Activated naive CD8-positive, alpha-beta T cell treated with anti-CD3 and anti-CD28 coated beads, Interleukin-2, amount 10 ng/mL, durations not matched to agents 7 days and 5 days (primary cell): ENCODE measurements around the gene PLEKHA4. TPM values are rescaled to one million over a fixed set of nuclear protein-coding genes. Genes with fewer than 3 reads are reported as not detected.
"Not testable (repeated sequence)": the region's sequence is repeated elsewhere in the genome, so short reads cannot be mapped to it uniquely, and the experiment has no call there.

ENCODE experiments used
- ATAC-seq: fragments of 150-1000 bp; cut with Tn5 transposase; one replicate; pipeline ENCODE4 v1.10.0; 2021; ENCODE audit warnings: low read depth, moderate library complexity
- POLR2A ChIA-PET: fragments of 350-600 bp; sonication (Branson Sonifier 250); formaldehyde crosslinking; loops from one replicate; lab custom pipeline; 2021; ENCODE audit warnings: antibody characterized with exemption; lab: Charles Lee
- DNase-seq: peaks from one replicate; pipeline ENCODE4 v3.0.0; 2021
- H3K27ac Mint-ChIP-seq: one replicate; pipeline ENCODE4 v1.8.0; 2022; ENCODE audit warnings: mild to moderate bottlenecking, mixed read lengths
- H3K27me3 Mint-ChIP-seq: one replicate; pipeline ENCODE4 v1.8.0; 2022; ENCODE audit warnings: mild to moderate bottlenecking, moderate library complexity, mixed read lengths
- H3K36me3 Mint-ChIP-seq: one replicate; pipeline ENCODE4 v1.8.0; 2021; ENCODE audit warnings: mild to moderate bottlenecking, mixed read lengths
- H3K4me1 Mint-ChIP-seq: one replicate; pipeline ENCODE4 v1.8.0; 2021; ENCODE audit warnings: mixed read lengths
- H3K4me3 Mint-ChIP-seq: one replicate; pipeline ENCODE4 v1.8.0; 2022; ENCODE audit warnings: mild to moderate bottlenecking, moderate library complexity, mixed read lengths
- H3K9me3 Mint-ChIP-seq: one replicate; pipeline ENCODE4 v1.8.0; 2021; ENCODE audit warnings: mixed read lengths
- total RNA-seq, 2 experiments: library from RNA; stranded (reverse); gene quantifications; one replicate each; pipeline ENCODE4 v1.2.3, GENCODE V29; 2021

Gene PLEKHA4
- total RNA-seq, 2 experiments from 2014 or later, result 4.0 to 7.0 TPM

- peak within 1 kb of the TSS; percentile 94 for H3K4me3 Mint-ChIP-seq
- no peaks in the 10 kb centered on the region for H3K9me3 Mint-ChIP-seq
- H3K27me3 Mint-ChIP-seq, result no peaks in the 10 kb centered on the region
- H3K4me1 Mint-ChIP-seq, result peaks cover 34% of the 10 kb centered on the region
- H3K36me3 Mint-ChIP-seq, result peaks cover 31% of the 10 kb centered on the region
- ATAC-seq, result peak; percentile 25
- DNase-seq, result peak; percentile 99
- H3K27ac Mint-ChIP-seq, result peak within 1 kb of the TSS; percentile 98
- POLR2A ChIA-PET, result interaction anchor here (0.6 to 5.5 kb wide), 29 partner anchors 9 to 159 kb away, joined by 3 to 79 read pairs (median 5); partner anchors contain the start of genes BAX, FTL, GYS1 and HSD17B14
These were observed 3.9 kb upstream of the PLEKHA4 start, which contains the start of gene PPP1R15A for GRCh38 chr19:48872182-48872883. Gene PPP1R15A, plus strand, starts transcription at chr19:48872421. Its CDS starts 813 bp downstream, at chr19:48873234.

DNA sequence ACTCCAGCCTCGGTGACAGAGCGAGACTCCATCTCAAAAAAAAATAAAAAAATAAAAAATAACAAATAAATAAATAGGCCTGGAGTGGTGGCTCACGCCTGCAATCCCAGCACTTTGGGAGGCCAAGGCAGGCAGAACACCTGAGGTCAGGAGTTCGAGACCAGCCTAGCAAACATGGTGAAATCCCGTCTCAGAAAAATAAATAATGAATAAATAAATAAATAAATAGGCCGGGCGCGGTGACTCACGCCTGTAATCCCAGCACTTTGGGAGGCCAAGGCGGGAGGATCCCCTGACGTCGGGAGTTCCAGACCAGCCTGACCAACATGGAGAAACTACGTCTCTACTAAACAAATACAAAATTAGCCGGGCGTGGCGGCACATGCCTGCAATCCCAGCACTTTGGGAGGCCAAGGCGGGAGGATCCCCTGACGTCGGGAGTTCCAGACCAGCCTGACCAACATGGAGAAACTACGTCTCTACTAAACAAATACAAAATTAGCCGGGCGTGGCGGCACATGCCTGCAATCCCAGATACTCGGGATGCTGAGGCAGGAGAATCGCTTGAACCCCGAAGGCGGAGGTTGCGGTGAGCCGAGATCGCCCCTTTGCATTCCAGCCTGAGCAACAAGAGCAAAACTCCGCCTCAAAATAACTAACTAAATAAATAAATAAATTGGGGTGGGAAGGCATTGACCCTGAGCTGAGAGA lies 3.2 kb upstream of the PLEKHA4 start:
- not testable (repeated sequence) for H3K27me3 Mint-ChIP-seq, DNase-seq, H3K9me3 Mint-ChIP-seq, ATAC-seq
- peak overlapping the region; percentile 94 for H3K4me3 Mint-ChIP-seq
- peaks cover 33% of the 10 kb centered on the region for H3K4me1 Mint-ChIP-seq
- H3K27ac Mint-ChIP-seq, result peak overlapping the region; percentile 98
- POLR2A ChIA-PET, result interaction anchor here (0.6 to 5.5 kb wide), 27 partner anchors 9 to 158 kb away, joined by 3 to 79 read pairs (median 5); partner anchors contain the start of genes BAX, FTL, GYS1 and HSD17B14
- peaks cover 28% of the 10 kb centered on the region for H3K36me3 Mint-ChIP-seq

GRCh38 chr19:48870048-48870447 lies 1.6 kb upstream of the PLEKHA4 start:
- no peak for ATAC-seq
- Mint-ChIP-seq H3K9me3 (no peaks in the 10 kb centered on the region), H3K27ac (no peak overlapping the region), H3K4me1 (peaks cover 24% of the 10 kb centered on the region), H3K4me3 (no peak overlapping the region), H3K36me3 (peaks cover 18% of the 10 kb centered on the region), H3K27me3 (peaks cover 2% of the 10 kb centered on the region)
- POLR2A ChIA-PET, result interaction anchor here (0.7 to 0.8 kb wide), 2 partner anchors 70 to 93 kb away, joined by 3 to 5 read pairs; no protein-coding TSS in a partner anchor
- no peak for DNase-seq

DNA sequence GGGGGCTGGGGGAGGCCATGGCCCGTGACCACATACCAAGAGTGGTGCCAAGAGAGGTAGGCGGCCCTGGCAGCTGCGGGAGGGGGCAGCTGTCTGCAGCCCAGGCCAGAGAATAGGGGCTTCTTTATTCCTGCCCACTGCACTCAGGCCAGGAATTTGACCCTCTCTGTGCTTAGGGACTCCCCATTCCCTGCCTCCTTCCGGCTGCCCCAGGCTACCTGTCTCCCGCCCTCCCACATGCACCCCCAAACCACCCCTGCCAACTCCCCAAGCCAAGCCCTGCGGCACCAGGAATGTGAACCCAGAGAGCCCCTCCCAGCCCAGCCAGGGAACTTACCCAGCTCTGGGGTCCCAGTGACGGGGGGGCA lies 687 bp downstream of the PLEKHA4 start:
- Mint-ChIP-seq H3K9me3 (no peaks in the 10 kb centered on the region), H3K27ac (no peak overlapping the region), H3K36me3 (peaks cover 3% of the 10 kb centered on the region), H3K4me3 (no peak overlapping the region), H3K4me1 (peaks cover 5% of the 10 kb centered on the region), H3K27me3 (peaks cover 6% of the 10 kb centered on the region)
- DNase-seq (no peak), ATAC-seq (no peak)
- POLR2A ChIA-PET, result no interaction called here

DNA sequence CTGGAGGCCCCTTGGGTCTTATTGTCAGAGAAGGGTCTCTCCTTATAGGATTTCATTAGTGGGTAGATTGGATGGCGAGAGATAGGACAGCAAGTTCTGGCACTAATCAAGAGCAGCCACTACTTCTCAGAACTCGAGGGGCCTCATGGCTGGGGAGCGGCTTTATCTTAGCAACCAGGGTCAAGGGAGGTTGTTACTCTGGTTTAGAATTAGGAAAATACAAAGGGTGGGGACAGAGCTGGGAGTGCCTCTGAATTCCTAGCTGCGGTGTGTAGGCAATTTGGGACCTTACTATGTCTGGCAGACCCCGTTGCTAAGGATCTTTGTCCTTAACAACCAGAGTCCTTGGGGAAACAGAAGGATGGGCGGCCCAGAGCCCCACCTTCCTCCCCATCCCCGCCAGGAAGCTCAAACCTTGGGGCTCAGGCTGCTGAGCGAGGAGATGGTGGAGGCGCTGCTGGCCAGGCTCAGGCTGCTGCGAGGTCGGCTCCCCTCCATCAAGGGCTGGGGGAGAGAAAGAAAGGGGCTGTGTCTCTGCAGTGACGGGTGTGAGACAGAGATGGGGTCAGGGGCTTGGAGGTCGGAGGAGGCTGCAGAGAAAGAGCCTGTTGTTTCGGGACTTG lies 1.2 kb downstream of the PLEKHA4 start:
- Mint-ChIP-seq H3K27me3 (peaks cover 6% of the 10 kb centered on the region), H3K27ac (no peak overlapping the region), H3K4me3 (no peak overlapping the region), H3K36me3 (peaks cover 1% of the 10 kb centered on the region), H3K4me1 (peaks cover 5% of the 10 kb centered on the region), H3K9me3 (no peaks in the 10 kb centered on the region)
- POLR2A ChIA-PET, result no interaction called here
- ATAC-seq (no peak), DNase-seq (no peak)

DNA sequence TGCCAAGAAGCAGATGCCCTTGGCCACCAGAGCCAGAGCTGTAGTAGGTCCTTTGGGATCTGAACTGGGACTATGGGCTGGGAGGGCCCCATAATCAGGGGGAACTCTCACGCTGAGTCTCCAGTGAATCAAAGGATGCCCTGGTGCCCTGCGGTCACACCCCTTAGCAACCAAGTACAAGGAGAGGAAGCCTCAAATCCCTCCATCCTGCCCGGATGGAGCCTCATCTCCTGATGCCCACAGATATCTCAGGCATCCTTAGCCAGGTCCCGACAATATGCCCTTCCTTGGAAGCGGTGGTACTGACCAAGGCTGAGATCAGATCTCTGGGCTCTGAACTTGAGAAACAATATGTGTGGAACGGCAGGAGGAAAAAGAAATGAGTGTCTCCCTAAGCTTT lies 1.7 kb downstream of the PLEKHA4 start:
- H3K4me3 Mint-ChIP-seq, result no peak overlapping the region
- H3K27me3 Mint-ChIP-seq, result peaks cover 6% of the 10 kb centered on the region
- no peaks in the 10 kb centered on the region for H3K9me3 Mint-ChIP-seq
- ATAC-seq, result no peak
- POLR2A ChIA-PET, result no interaction called here
- DNase-seq, result no peak
- no peak overlapping the region for H3K27ac Mint-ChIP-seq
- H3K4me1 Mint-ChIP-seq, result peaks cover 3% of the 10 kb centered on the region
- H3K36me3 Mint-ChIP-seq, result no peaks in the 10 kb centered on the region

- ATAC-seq (no peak), DNase-seq (no peak)
- Mint-ChIP-seq H3K9me3 (no peaks in the 10 kb centered on the region), H3K4me1 (peaks cover 3% of the 10 kb centered on the region), H3K27me3 (peaks cover 8% of the 10 kb centered on the region), H3K36me3 (no peaks in the 10 kb centered on the region), H3K4me3 (no peak overlapping the region), H3K27ac (no peak overlapping the region)
- POLR2A ChIA-PET, result interaction anchor here (1.2 kb wide), 1 partner anchor 9 kb away, joined by 3 read pairs; the partner anchor contains the start of gene PPP1R15A
These were observed 5.6 kb downstream of the PLEKHA4 start for GRCh38 chr19:48862827-48863226.

DNA sequence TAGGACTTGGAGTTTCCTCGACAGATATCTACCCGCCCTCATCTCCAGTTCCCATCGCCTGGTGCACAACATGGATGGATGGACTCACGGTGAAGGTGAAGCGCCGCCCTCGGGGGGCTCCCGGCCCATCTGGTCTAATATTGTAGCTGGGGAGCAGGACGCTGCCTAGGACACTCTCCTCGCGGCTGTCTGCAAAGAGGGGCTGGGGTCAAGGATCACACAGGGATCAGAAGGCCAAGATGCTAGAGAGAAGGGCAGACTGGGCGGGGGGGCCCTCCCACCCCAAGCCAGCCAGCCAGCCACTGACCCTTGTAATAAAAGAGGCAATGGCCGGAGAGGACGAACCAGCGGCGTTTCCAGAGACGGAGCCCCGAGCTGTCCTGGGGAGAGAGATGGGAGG lies 7.1 kb downstream of the PLEKHA4 start:
- DNase-seq (no peak), ATAC-seq (no peak)
- peaks cover 3% of the 10 kb centered on the region for H3K4me1 Mint-ChIP-seq
- H3K27me3 Mint-ChIP-seq, result peaks cover 8% of the 10 kb centered on the region
- POLR2A ChIA-PET, result no interaction called here
- no peaks in the 10 kb centered on the region for H3K9me3 Mint-ChIP-seq
- H3K36me3 Mint-ChIP-seq, result no peaks in the 10 kb centered on the region
- no peak overlapping the region for H3K27ac Mint-ChIP-seq
- no peak overlapping the region for H3K4me3 Mint-ChIP-seq

DNA sequence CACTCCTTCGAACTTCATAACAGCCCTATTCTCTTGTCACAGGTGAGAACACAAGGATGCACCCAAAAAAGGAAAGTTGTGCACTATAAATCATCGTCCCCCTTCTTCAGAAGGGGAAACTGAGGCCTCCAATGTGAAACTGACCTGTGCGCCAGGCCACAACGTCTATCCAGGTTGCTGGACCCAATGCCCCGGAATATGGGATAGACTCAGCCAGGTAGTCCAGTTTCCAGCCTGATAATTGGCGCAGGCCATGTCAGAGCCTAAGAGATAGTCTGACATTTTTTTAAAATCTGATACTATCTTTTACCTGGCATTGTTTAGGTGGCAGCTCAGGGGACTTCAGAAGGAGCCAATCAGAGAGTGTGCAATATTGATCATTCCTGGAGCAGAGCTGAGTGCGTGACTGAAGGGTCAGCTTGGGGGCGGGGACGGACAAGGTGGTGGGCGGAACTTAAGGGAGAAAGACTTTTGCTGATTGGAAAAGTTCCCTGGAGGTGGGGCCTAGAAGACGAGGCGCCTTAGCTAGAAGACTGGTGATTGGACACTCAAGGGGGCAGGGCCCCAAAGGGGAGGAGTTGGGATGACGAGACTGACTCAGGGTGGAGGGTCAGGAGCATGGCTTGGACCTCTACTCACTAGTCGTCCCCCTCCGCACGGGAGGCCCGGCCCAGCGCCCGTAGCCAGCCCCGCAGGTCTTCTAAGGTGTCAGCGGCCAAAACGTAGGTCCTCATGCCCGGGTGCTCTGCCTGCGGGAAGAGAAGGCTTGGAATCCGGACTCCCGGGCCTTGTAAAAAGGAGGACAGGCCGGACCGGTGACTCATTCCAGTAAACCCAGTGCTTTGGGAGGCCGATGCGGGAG lies 8.5 kb downstream of the PLEKHA4 start:
- no peak for ATAC-seq
- Mint-ChIP-seq H3K9me3 (no peaks in the 10 kb centered on the region), H3K27me3 (peaks cover 5% of the 10 kb centered on the region), H3K27ac (no peak overlapping the region), H3K4me1 (peaks cover 3% of the 10 kb centered on the region), H3K36me3 (no peaks in the 10 kb centered on the region), H3K4me3 (no peak overlapping the region)
- POLR2A ChIA-PET, result interaction anchor here (0.5 to 1.1 kb wide), 2 partner anchors 12 to 14 kb away, joined by 3 to 9 read pairs; partner anchors contain the start of gene PPP1R15A
- no peak for DNase-seq

DNA sequence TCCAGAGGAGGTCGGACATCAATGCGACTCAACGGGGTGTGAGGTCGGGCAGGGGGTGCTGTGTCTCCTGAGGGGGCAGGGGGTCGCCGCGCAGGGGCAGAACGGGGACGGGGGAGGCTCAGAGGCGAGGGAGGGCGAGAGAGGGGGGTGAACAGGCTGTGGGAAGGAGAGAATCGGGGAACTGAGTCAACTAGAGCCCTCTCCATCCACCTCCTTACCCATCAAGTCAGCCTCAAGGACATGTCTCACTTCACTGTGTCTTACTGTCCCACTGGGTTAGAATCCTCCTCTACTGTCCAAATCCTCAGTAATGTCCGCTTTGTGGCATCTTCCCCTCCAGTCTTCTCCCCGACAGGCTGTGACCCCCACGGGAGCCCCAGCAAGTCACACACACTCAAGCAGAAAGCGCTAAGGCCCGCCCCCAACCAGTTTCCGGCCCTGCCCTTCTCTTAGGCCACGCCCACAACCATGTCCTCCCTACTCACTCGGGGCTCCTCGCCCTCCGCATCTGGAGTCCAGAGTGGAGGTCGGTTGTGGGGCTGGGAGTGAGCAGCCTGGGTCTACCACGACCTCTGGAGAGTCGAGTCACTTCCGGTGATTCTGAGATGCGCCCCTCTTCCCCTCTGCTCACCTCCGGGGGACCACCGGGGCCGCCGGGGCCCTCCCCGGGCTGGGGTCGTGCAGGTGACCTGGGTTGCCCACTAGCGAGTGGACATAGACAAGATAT lies 9.3 kb downstream of the PLEKHA4 start:
- peak overlapping the region; percentile 89 for H3K27ac Mint-ChIP-seq
- ATAC-seq (peak; percentile 87), DNase-seq (peak; percentile 80)
- no peaks in the 10 kb centered on the region for H3K9me3 Mint-ChIP-seq
- no peaks in the 10 kb centered on the region for H3K36me3 Mint-ChIP-seq
- H3K27me3 Mint-ChIP-seq, result peaks cover 3% of the 10 kb centered on the region
- peaks cover 3% of the 10 kb centered on the region for H3K4me1 Mint-ChIP-seq
- POLR2A ChIA-PET, result interaction anchor here (0.5 to 1.3 kb wide), 5 partner anchors 13 to 120 kb away, joined by 3 to 9 read pairs (median 5); partner anchors contain the start of gene PPP1R15A
- peak overlapping the region; percentile 95 for H3K4me3 Mint-ChIP-seq

- H3K27ac Mint-ChIP-seq, result no peak overlapping the region
- H3K9me3 Mint-ChIP-seq, result no peaks in the 10 kb centered on the region
- peaks cover 4% of the 10 kb centered on the region for H3K27me3 Mint-ChIP-seq
- no peak overlapping the region for H3K4me3 Mint-ChIP-seq
- no peaks in the 10 kb centered on the region for H3K36me3 Mint-ChIP-seq
- POLR2A ChIA-PET, result no interaction called here
- peaks cover 3% of the 10 kb centered on the region for H3K4me1 Mint-ChIP-seq
- no peak for ATAC-seq
- DNase-seq, result no peak
These were observed 11.5 kb downstream of the PLEKHA4 start for GRCh38 chr19:48856921-48857320.

DNA sequence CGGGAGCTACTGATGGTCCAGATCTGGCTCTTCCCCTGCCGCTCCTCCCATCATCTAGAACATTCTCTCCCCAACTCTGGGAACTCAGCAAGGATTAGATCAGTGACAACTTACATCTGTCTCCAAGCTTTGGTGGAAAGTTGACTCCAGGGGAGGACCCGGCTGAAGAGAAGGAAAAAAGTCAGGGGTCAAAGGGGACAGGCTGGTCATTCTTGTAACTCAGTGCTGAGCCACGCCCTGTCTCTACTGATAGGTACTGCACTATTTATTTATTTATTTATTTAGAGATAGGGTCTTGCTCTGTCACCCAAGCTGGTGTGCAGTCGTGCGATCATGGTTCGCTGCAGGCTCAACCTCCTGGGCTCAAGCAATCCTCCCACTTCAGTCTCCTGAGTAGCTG lies 14.3 kb downstream of the PLEKHA4 start:
- ATAC-seq (no peak), DNase-seq (no peak)
- H3K36me3 Mint-ChIP-seq, result no peaks in the 10 kb centered on the region
- H3K4me3 Mint-ChIP-seq, result no peak overlapping the region
- H3K9me3 Mint-ChIP-seq, result no peaks in the 10 kb centered on the region
- no peak overlapping the region for H3K27ac Mint-ChIP-seq
- peaks cover 2% of the 10 kb centered on the region for H3K27me3 Mint-ChIP-seq
- H3K4me1 Mint-ChIP-seq, result peaks cover 2% of the 10 kb centered on the region
- POLR2A ChIA-PET, result no interaction called here
